Transverse colon (tissue), 4 donors: ENCODE results near the gene TRIOBP.

Source experiments
- POLR2A ChIP-seq: fragments of 450-650 bp; IDR thresholded peaks from one replicate; pipeline ENCODE4 v1.6.1; 2016; ENCODE audit warnings: antibody characterized with exemption, mild to moderate bottlenecking, moderate library complexity
- POLR2AphosphoS5 ChIP-seq, 3 donors: sonication (generic); formaldehyde crosslinking; IDR thresholded peaks; one replicate each; pipeline ENCODE4 v1.6.1; 2016; ENCODE audit warnings: antibody characterized with exemption in 3 of 3
- TF ChIP-seq, protein P1 (sequence below), 5 experiments: fragments of 200-600 bp in 3 of 5; fragments of 450-650 bp in 2 of 5; sonication (generic) in 3 of 5; IDR thresholded peaks; 1 replicate in 2 of 5; 2 replicates in 3 of 5; pipeline ENCODE4 v1.5.1; 2016 to 2017; ENCODE audit warnings: antibody characterized with exemption in 5 of 5, inconsistent platforms in 3 of 5, mild to moderate bottlenecking in 2 of 5, moderate library complexity in 1 of 5

DNA sequence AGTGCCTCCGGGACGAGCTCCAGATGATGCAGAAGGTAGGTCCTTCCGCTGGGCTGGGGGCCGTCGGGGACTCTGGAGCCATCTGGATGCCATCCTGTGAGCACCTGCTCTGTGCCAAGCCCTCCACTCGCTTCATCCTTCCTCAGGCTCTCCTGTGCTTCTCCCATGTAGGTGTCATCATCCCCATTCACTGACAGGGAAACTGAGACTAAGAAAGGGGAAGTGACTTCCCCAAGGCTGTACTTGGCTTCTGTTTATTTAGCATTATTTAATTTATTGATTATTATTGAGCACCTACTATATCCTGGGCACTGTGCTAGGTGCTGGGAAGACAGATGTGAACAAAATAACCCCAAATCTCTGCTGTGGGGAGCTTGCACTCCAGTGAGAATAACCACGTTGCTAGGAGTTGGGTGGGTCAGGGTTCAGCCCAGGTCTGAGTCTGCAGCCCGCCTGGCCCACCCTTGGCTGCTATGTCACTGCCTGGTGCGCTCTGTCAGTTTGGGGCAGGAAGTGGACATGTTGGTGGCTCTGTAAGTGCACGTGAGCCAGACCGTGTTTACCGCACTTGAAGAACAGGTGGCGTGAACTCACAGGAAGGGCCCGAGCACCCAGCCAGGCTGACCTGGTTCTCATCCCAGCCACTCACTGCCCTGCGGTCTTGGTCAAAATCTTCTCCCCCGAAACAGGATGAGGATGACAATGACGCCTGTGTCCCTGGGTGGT is 75.0 kb downstream of the TRIOBP start:
- TF ChIP-seq POLR2AphosphoS5 (IDR thresholded peaks at IDR 0.05) (no peak), POLR2A (no peak)
- TF ChIP-seq, protein P1, sequence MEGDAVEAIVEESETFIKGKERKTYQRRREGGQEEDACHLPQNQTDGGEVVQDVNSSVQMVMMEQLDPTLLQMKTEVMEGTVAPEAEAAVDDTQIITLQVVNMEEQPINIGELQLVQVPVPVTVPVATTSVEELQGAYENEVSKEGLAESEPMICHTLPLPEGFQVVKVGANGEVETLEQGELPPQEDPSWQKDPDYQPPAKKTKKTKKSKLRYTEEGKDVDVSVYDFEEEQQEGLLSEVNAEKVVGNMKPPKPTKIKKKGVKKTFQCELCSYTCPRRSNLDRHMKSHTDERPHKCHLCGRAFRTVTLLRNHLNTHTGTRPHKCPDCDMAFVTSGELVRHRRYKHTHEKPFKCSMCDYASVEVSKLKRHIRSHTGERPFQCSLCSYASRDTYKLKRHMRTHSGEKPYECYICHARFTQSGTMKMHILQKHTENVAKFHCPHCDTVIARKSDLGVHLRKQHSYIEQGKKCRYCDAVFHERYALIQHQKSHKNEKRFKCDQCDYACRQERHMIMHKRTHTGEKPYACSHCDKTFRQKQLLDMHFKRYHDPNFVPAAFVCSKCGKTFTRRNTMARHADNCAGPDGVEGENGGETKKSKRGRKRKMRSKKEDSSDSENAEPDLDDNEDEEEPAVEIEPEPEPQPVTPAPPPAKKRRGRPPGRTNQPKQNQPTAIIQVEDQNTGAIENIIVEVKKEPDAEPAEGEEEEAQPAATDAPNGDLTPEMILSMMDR (IDR thresholded peaks at IDR 0.05): no peak
